Medulla oblongata (tissue), 1 donor: ENCODE data around the gene DBR1.

Source experiments
- DNase-seq: peaks from one replicate; pipeline ENCODE4 v3.0.0-alpha.2; 2015; ENCODE audit errors: extremely low spot score

DBR1 gene

GRCh38 chr3:138174421-138175131, at the start of gene DBR1:
Gene DBR1 (minus strand): TSS chr3:138174921. CDS start chr3:138174795, 126 bp downstream.
- peak; percentile 88 for DNase-seq

- DNase-seq = no peak
Observed at GRCh38 chr3:138222942-138223287, 48.2 kb upstream of the DBR1 start.

- DNase-seq = no peak
Observed at GRCh38 chr3:138222131-138222941, 47.6 kb upstream of the DBR1 start.

- DNase-seq = no peak
Observed at GRCh38 chr3:138220788-138221187, 46.1 kb upstream of the DBR1 start.

- DNase-seq = no peak
Observed at GRCh38 chr3:138220242-138220641, 45.5 kb upstream of the DBR1 start.

- DNase-seq = no peak
Observed at GRCh38 chr3:138219255-138219654, 44.5 kb upstream of the DBR1 start.

- DNase-seq = no peak
Observed at GRCh38 chr3:138213398-138214085, 38.8 kb upstream of the DBR1 start.

- DNase-seq = no peak
Observed at GRCh38 chr3:138210528-138210927, 35.8 kb upstream of the DBR1 start.

GRCh38 chr3:138206196-138206595, 31.5 kb upstream of the DBR1 start:
- DNase-seq = no peak

- DNase-seq = no peak
Observed at GRCh38 chr3:138205527-138205926, 30.8 kb upstream of the DBR1 start.

- no peak for DNase-seq
Observed at GRCh38 chr3:138203938-138204337, 29.2 kb upstream of the DBR1 start.

- no peak for DNase-seq
Observed at GRCh38 chr3:138202945-138203701, 28.4 kb upstream of the DBR1 start.

- no peak for DNase-seq
Observed at GRCh38 chr3:138200424-138200823, 25.7 kb upstream of the DBR1 start.

- DNase-seq = no peak
Observed at GRCh38 chr3:138199851-138200250, 25.1 kb upstream of the DBR1 start.

GRCh38 chr3:138197524-138197923, 22.8 kb upstream of the DBR1 start:
- no peak for DNase-seq

- peak; percentile 61 for DNase-seq
Observed at GRCh38 chr3:138197058-138197457, 22.3 kb upstream of the DBR1 start.

- no peak for DNase-seq
Observed at GRCh38 chr3:138196023-138196422, 21.3 kb upstream of the DBR1 start.

- DNase-seq = peak; percentile 67
Observed at GRCh38 chr3:138195481-138195880, 20.8 kb upstream of the DBR1 start.

GRCh38 chr3:138188013-138188730, 13.5 kb upstream of the DBR1 start:
- DNase-seq = no peak

- DNase-seq = no peak
Observed at GRCh38 chr3:138187296-138188012, 12.7 kb upstream of the DBR1 start, which contains the start of gene ARMC8. Gene ARMC8 (plus strand): TSS chr3:138187301. CDS start chr3:138187555, 254 bp downstream.
